Panc1 (cell line): ENCODE results near the gene SLFN5.

Experiments used
- CTCF ChIP-seq: fragments of 450-650 bp; IDR thresholded peaks from 2 replicates; pipeline ENCODE4 v1.5.1; 2017; ENCODE audit warnings: mild to moderate bottlenecking
- POLR2AphosphoS5 ChIP-seq: IDR thresholded peaks from 2 replicates; pipeline ENCODE4 v1.6.1; 2012; ENCODE audit warnings: mild to moderate bottlenecking, low read depth, low read length, moderate library complexity
- SIN3A ChIP-seq: IDR thresholded peaks from 2 replicates; pipeline ENCODE4 v1.6.1; 2012; ENCODE audit warnings: low read depth, mild to moderate bottlenecking, low read length, moderate library complexity, borderline replicate concordance; ENCODE audit not compliant: insufficient read depth

- no peak for TF ChIP-seq CTCF
- no peak for TF ChIP-seq SIN3A
- no peak for TF ChIP-seq POLR2AphosphoS5
Observed at GRCh38 chr17:35313875-35314409, 71.1 kb downstream of the SLFN5 start.
